Stimulated activated CD8-positive, alpha-beta memory T cell treated with anti-CD3 and anti-CD28 coated beads, Interleukin-12 subunit alpha, Interleukin-12 subunit beta, amount 100 ng/mL, for 24 hours (primary cell): Measurements from ENCODE around the gene SMOC2.
"Not testable (repeated sequence)": the region's sequence is repeated elsewhere in the genome, so short reads cannot be mapped to it uniquely, and the experiment has no call there.

ENCODE experiments used
- DNase-seq: peaks from one replicate; pipeline ENCODE4 v3.0.0-alpha.2; 2020; ENCODE audit errors: extremely low read depth

Gene SMOC2

GRCh38 chr6:168681748-168682147 is 240.8 kb downstream of the SMOC2 start:
- DNase-seq = no peak

- DNase-seq = no peak
These were observed 242.6 kb downstream of the SMOC2 start for GRCh38 chr6:168683621-168684020.

- no peak for DNase-seq
These were observed 243.5 kb downstream of the SMOC2 start for GRCh38 chr6:168684471-168684870.

GRCh38 chr6:168684906-168685305 is 243.9 kb downstream of the SMOC2 start:
- DNase-seq = no peak

- no peak for DNase-seq
These were observed 245.2 kb downstream of the SMOC2 start for GRCh38 chr6:168686029-168686738.

GRCh38 chr6:168686831-168687730 is 246.1 kb downstream of the SMOC2 start:
- no peak for DNase-seq

GRCh38 chr6:168690271-168690670 is 249.3 kb downstream of the SMOC2 start:
- no peak for DNase-seq

GRCh38 chr6:168691774-168692173 is 250.8 kb downstream of the SMOC2 start:
- DNase-seq = no peak

GRCh38 chr6:168692193-168692914 is 251.4 kb downstream of the SMOC2 start:
- no peak for DNase-seq

GRCh38 chr6:168692915-168693257 is 251.9 kb downstream of the SMOC2 start:
- not testable (repeated sequence) for DNase-seq

GRCh38 chr6:168694797-168695196 is 253.8 kb downstream of the SMOC2 start:
- not testable (repeated sequence) for DNase-seq

GRCh38 chr6:168695701-168696100 is 254.7 kb downstream of the SMOC2 start:
- DNase-seq = no peak

GRCh38 chr6:168698923-168699322 is 257.9 kb downstream of the SMOC2 start:
- DNase-seq = no peak

GRCh38 chr6:168699631-168700295 is 258.8 kb downstream of the SMOC2 start:
- DNase-seq = no peak

GRCh38 chr6:168700880-168701279 is 259.9 kb downstream of the SMOC2 start:
- DNase-seq = no peak

- no peak for DNase-seq
These were observed 263.0 kb downstream of the SMOC2 start for GRCh38 chr6:168703990-168704389.

GRCh38 chr6:168704678-168705077 is 263.7 kb downstream of the SMOC2 start:
- DNase-seq = no peak

GRCh38 chr6:168705271-168705670 is 264.3 kb downstream of the SMOC2 start:
- DNase-seq = not testable (repeated sequence)

GRCh38 chr6:168706471-168707177 is 265.6 kb downstream of the SMOC2 start:
- DNase-seq = no peak

- DNase-seq = no peak
These were observed 267.5 kb downstream of the SMOC2 start for GRCh38 chr6:168708526-168708925.

- no peak for DNase-seq
These were observed 268.0 kb downstream of the SMOC2 start for GRCh38 chr6:168708984-168709383.
